HL-60 (cell line): ENCODE data around the gene CEP97.

Experiments used
- CTCF ChIP-seq: IDR thresholded peaks from one replicate; pipeline ENCODE4 v1.5.1; 2011; ENCODE audit warnings: low read length, control low read depth, inconsistent platforms; ENCODE audit not compliant: insufficient read depth
- POLR2AphosphoS5 ChIP-seq: IDR thresholded peaks from 2 replicates; pipeline ENCODE4 v1.6.1; 2012; ENCODE audit warnings: low read depth
- REST ChIP-seq: IDR thresholded peaks from 2 replicates; pipeline ENCODE4 v1.6.1; 2012; ENCODE audit warnings: low read depth; ENCODE audit not compliant: insufficient replicate concordance
- SPI1 ChIP-seq: IDR thresholded peaks from 2 replicates; pipeline ENCODE4 v1.6.1; 2012; ENCODE audit warnings: low read depth, mild to moderate bottlenecking, borderline replicate concordance

- no peak for TF ChIP-seq POLR2AphosphoS5
- no peak for TF ChIP-seq CTCF
- TF ChIP-seq REST = no peak
- no peak for TF ChIP-seq SPI1
Observed at GRCh38 chr3:101810022-101810418, 85.6 kb downstream of the CEP97 start.
